Ovary (tissue), 3 donors: ENCODE results near the gene UNC13D.

Experiments used
- CTCF ChIP-seq, 3 donors: fragments of 450-650 bp in 2 of 3; fragments of 200-600 bp in 1 of 3; IDR thresholded peaks; one replicate each; pipeline versions ENCODE4 v1.5.1 to v1.8.0; 2016 to 2022; ENCODE audit warnings: antibody characterized with exemption in 3 of 3, mild to moderate bottlenecking in 1 of 3
- EP300 ChIP-seq: sonication (generic); formaldehyde crosslinking; IDR thresholded peaks from one replicate; pipeline ENCODE4 v1.6.1; 2017; ENCODE audit warnings: antibody characterized with exemption
- POLR2A ChIP-seq: fragments of 450-650 bp; IDR thresholded peaks from one replicate; pipeline ENCODE4 v1.6.1; 2017; ENCODE audit warnings: antibody characterized with exemption, mild to moderate bottlenecking, moderate library complexity
- donor health status: DM: no; HTN: no; CAD: no.

- TF ChIP-seq CTCF (IDR thresholded peaks at IDR 0.05) (no peak), POLR2A (no peak), EP300 (no peak)
Observed at GRCh38 chr17:75820094-75821080, 23.8 kb downstream of the UNC13D start.
